GM12865 (cell line): ENCODE data around the gene EML1.

ENCODE experiments used
- DNase-seq: peaks from one replicate; pipeline ENCODE4 v3.0.0; 2010; ENCODE audit warnings: low read depth
- H3K4me3 ChIP-seq: 2 replicates; pipeline ENCODE4 v1.5.1; 2011; ENCODE audit warnings: mild to moderate bottlenecking, low read depth, low read length, control low read depth
- TF ChIP-seq, protein P1 (sequence below): IDR thresholded peaks from 2 replicates; pipeline ENCODE4 v1.5.1; 2011; ENCODE audit warnings: low read length, control low read depth, low read depth, inconsistent platforms; ENCODE audit not compliant: insufficient read depth; ENCODE audit errors: missing control alignments

EML1 gene

DNA sequence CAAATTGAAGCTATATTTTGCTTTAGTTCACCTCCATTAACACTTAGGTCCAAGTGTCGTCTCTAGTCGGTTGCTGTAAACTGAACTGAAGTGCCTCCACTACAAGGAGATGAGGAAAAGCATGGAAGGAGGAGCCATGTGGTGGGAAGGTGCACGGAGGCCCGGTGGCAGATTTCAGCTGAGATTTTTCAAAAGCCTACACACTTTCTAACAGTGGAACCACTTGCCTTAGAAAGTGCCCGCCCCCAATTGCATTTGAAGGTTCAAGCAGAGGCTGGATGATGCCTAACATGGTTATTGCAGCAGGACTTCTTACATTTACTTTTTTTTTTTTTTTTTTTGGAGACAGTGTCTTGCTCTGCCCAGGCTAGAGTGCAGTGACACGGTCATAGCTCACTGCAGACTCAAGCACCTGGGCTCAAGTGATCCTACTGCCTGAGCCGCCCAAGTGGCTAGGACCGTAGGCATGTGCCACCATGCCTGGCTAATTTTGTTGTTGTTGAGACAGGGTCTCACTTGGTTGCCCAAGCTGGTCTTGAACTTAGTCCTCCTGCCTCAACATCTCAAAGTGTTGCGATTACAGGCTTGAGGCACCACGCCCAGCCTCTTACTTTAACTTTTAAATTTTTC lies 27.6 kb downstream of the EML1 start:
- DNase-seq: no peak
- no peak overlapping the region for H3K4me3 ChIP-seq
- TF ChIP-seq, protein P1, sequence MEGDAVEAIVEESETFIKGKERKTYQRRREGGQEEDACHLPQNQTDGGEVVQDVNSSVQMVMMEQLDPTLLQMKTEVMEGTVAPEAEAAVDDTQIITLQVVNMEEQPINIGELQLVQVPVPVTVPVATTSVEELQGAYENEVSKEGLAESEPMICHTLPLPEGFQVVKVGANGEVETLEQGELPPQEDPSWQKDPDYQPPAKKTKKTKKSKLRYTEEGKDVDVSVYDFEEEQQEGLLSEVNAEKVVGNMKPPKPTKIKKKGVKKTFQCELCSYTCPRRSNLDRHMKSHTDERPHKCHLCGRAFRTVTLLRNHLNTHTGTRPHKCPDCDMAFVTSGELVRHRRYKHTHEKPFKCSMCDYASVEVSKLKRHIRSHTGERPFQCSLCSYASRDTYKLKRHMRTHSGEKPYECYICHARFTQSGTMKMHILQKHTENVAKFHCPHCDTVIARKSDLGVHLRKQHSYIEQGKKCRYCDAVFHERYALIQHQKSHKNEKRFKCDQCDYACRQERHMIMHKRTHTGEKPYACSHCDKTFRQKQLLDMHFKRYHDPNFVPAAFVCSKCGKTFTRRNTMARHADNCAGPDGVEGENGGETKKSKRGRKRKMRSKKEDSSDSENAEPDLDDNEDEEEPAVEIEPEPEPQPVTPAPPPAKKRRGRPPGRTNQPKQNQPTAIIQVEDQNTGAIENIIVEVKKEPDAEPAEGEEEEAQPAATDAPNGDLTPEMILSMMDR: no peak

GRCh38 chr14:99821519-99822508 lies 28.6 kb downstream of the EML1 start:
- H3K4me3 ChIP-seq: no peak overlapping the region
- DNase-seq: no peak
- TF ChIP-seq, protein P1: no peak

DNA sequence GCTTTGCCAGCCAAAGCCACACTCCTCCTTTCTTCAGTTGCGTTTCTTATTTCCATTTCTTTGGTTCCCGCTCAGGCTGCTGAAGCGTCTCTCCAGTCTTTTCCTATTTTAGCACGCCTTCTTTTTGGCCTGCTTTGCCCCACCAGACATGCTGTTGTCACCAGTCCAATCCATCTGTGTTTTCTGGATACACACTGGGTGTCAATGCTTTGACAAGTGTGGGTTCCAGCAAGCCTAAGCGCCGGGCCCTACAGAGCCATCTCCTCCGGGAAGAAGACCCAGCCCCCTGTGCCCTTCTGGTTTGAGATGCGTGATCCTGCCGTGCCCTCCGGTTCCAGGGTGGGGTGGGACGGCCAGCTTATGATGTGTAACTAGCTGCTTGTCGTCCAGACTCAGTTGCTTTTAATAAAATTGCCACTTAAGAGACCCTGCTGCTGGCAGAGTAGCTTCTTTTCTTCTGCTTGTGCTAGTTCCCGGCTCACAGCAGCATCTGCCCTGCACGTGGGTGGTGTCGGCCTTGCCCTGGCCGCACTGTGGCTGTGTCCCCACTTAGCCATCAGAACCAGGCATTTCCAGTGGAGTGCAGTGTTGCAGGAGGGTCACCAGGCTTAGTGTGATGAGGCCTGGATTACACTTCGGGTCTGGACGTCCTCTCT lies 29.7 kb downstream of the EML1 start:
- TF ChIP-seq, protein P1: no peak
- DNase-seq: no peak
- H3K4me3 ChIP-seq: no peak overlapping the region

DNA sequence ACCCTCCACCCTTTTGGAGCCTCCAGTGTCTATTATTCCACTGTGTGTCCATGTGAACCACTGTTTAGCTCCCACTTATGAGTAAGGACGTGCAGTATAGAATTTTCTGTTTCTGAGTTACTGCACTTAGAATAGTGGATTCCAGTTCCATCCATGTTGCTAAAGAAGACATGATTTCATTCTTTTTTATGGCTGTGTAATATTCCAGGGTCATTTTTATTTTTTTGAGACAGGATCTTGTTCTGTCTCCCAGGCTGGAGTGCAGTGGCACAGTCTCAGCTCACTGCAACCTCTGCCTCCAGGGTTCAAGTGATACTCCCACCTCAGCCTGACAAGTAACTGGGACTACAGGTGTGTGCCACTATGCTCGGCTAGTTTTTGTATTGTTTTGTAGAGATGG lies 31.6 kb downstream of the EML1 start:
- no peak overlapping the region for H3K4me3 ChIP-seq
- TF ChIP-seq, protein P1: no peak
- no peak for DNase-seq

DNA sequence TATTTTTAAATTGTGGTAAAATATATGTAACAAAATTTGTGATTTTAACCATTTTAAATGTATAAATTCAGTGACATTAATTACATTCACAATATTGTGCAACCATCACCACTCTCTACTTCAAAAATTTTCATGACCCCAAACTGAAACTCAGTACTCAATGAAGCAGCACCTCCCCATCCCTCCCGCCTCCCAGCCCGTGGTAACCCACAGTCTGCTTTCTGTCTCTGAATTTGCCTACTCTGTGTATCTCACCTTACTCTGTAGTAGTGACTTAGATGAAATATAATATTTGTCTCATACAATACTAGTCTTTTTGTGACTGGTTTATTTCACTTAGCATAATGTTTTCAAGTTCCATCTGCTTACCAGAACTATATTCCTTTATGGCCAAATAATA lies 36.2 kb downstream of the EML1 start:
- TF ChIP-seq, protein P1: no peak
- H3K4me3 ChIP-seq: no peak overlapping the region
- peak; percentile 15 for DNase-seq

DNA sequence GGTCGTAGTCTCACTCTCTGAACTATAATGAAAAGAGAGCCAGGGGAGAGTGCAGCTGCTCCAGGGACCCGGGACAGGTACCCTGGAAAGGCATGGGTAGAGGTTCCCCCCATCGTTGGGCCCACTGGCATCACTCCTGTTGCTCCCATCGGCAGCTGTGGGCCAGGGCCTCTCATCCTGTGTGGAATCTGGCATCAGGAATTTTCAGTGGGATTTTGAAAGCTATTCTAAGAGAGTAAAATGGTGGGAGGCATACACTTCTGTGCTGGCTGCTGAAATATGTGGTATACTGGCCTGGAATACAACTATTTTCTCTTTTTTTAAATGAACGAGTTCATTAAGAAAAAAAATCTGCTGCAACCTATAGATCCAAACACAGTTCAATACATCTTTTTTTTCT lies 38.1 kb downstream of the EML1 start:
- TF ChIP-seq, protein P1: no peak

More for the DNA sequence above, 38.1 kb downstream of the EML1 start:
- no peak for DNase-seq
- no peak overlapping the region for H3K4me3 ChIP-seq
